HG03025 (cell line): ENCODE data around the gene GRIP1.

Experiments used
- ATAC-seq: cut with Tn5 transposase; IDR thresholded peaks from one replicate; pipeline ENCODE4 v1.9.1; 2021; ENCODE audit warnings: mild to moderate bottlenecking, moderate library complexity; ENCODE audit not compliant: unreplicated experiment, low FRiP score

The GRIP1 gene

GRCh38 chr12:66648033-66648735 lies 30.7 kb downstream of the GRIP1 start:
- no peak for ATAC-seq

GRCh38 chr12:66647034-66647691 lies 31.7 kb downstream of the GRIP1 start:
- ATAC-seq, result no peak

- ATAC-seq, result no peak
These were observed 34.7 kb downstream of the GRIP1 start for GRCh38 chr12:66644151-66644550.

- ATAC-seq, result no peak
These were observed 38.0 kb downstream of the GRIP1 start for GRCh38 chr12:66640691-66641460.

GRCh38 chr12:66638666-66639065 lies 40.2 kb downstream of the GRIP1 start:
- ATAC-seq, result no peak

- ATAC-seq, result no peak
These were observed 41.1 kb downstream of the GRIP1 start for GRCh38 chr12:66637699-66638301.

- ATAC-seq, result no peak
These were observed 42.1 kb downstream of the GRIP1 start for GRCh38 chr12:66636771-66637170.

- no peak for ATAC-seq
These were observed 45.2 kb downstream of the GRIP1 start for GRCh38 chr12:66633676-66634075.

GRCh38 chr12:66629138-66629870 lies 49.6 kb downstream of the GRIP1 start:
- no peak for ATAC-seq

- ATAC-seq, result no peak
These were observed 50.9 kb downstream of the GRIP1 start for GRCh38 chr12:66627988-66628317.

- no peak for ATAC-seq
These were observed 51.4 kb downstream of the GRIP1 start for GRCh38 chr12:66627270-66627987.

GRCh38 chr12:66624806-66625205 lies 54.1 kb downstream of the GRIP1 start:
- peak; percentile 62 for ATAC-seq

- no peak for ATAC-seq
These were observed 55.4 kb downstream of the GRIP1 start for GRCh38 chr12:66623455-66623854.

- ATAC-seq, result no peak
These were observed 58.2 kb downstream of the GRIP1 start for GRCh38 chr12:66620688-66621087.

- no peak for ATAC-seq
These were observed 58.9 kb downstream of the GRIP1 start for GRCh38 chr12:66620026-66620425.

GRCh38 chr12:66617991-66618390 lies 60.9 kb downstream of the GRIP1 start:
- ATAC-seq, result no peak

GRCh38 chr12:66612090-66612775 lies 66.6 kb downstream of the GRIP1 start:
- ATAC-seq, result no peak

- ATAC-seq, result no peak
These were observed 71.7 kb downstream of the GRIP1 start for GRCh38 chr12:66607147-66607546.

GRCh38 chr12:66605293-66605692 lies 73.6 kb downstream of the GRIP1 start:
- no peak for ATAC-seq
